Tibial artery (tissue), 4 donors: ENCODE results near the gene UBE2M.

Experiments
- DNase-seq, 2 donors: peaks; one replicate each; pipeline ENCODE4 v3.0.0-alpha.2; 2019
- H3K27ac ChIP-seq, 2 donors: fragments of 200-600 bp; sonication (generic) in 1 of 2; 1 replicate in 1 of 2; 2 replicates in 1 of 2; pipeline ENCODE4 v1.5.1; 2018 to 2019; ENCODE audit warnings: mild to moderate bottlenecking in 1 of 2
- H3K27me3 ChIP-seq, 2 donors: fragments of 200-600 bp; sonication (generic) in 1 of 2; one replicate each; pipeline versions ENCODE4 v1.5.1 to v1.6.0; 2016 to 2019
- H3K36me3 ChIP-seq, 3 donors: fragments of 200-600 bp; sonication (generic) in 2 of 3; one replicate each; pipeline ENCODE4 v1.5.1; 2016 to 2019; ENCODE audit warnings: mild to moderate bottlenecking in 2 of 3
- H3K4me1 ChIP-seq, 4 donors: fragments of 200-600 bp; sonication (generic) in 2 of 4; 1 replicate in 3 of 4; 2 replicates in 1 of 4; pipeline ENCODE4 v1.5.1; 2016 to 2019
- H3K4me3 ChIP-seq, 2 donors: fragments of 200-600 bp; sonication (generic) in 1 of 2; 1 replicate in 1 of 2; 2 replicates in 1 of 2; pipeline ENCODE4 v1.5.1; 2018 to 2019; ENCODE audit warnings: mild to moderate bottlenecking in 2 of 2
- H3K9me3 ChIP-seq, 3 donors: fragments of 200-600 bp; sonication (generic) in 1 of 3; one replicate each; pipeline ENCODE4 v1.5.1; 2016 to 2019
- CTCF ChIP-seq, 2 experiments: fragments of 200-600 bp in 1 of 2; fragments of 450-650 bp in 1 of 2; IDR thresholded peaks; one replicate each; pipeline ENCODE4 v1.5.1; 2017 to 2019; ENCODE audit warnings: antibody characterized with exemption in 2 of 2, mild to moderate bottlenecking in 1 of 2, moderate library complexity in 1 of 2
- intact Hi-C: fragments of 100-400 bp; cut with DNase I; formaldehyde crosslinking; loops from one replicate; pipeline ENCODE4 v1.15.0; 2023; ENCODE audit warnings: low total_unique reads

The UBE2M gene

GRCh38 chr19:58561373-58562121, 3.1 kb upstream of the UBE2M start:
- peaks cover 0 to 50% (median 46%) of the 10 kb centered on the region in 4 donors for H3K4me1 ChIP-seq
- H3K4me3 ChIP-seq, result peak overlapping the region; percentile 48 to 51
- peak in 1 of 2 donors; percentile 58 for DNase-seq
- H3K36me3 ChIP-seq, result peaks cover 3 to 11% (median 7%) of the 10 kb centered on the region in 3 donors
- TF ChIP-seq CTCF (IDR thresholded peaks at IDR 0.05), result no peak
- no peaks in the 10 kb centered on the region for H3K27me3 ChIP-seq
- intact Hi-C loops, result no loop called here
- H3K27ac ChIP-seq, result peak overlapping the region; percentile 25 to 74
- no peaks in the 10 kb centered on the region for H3K9me3 ChIP-seq

- intact Hi-C loops, result no loop called here
- no peak for DNase-seq
- Histone ChIP-seq H3K4me3 (no peak overlapping the region), H3K36me3 (peaks cover 10 to 13% (median 13%) of the 10 kb centered on the region in 3 donors), H3K4me1 (peaks cover 0 to 57% (median 52%) of the 10 kb centered on the region in 4 donors), H3K27me3 (no peaks in the 10 kb centered on the region), H3K27ac (no peak overlapping the region), H3K9me3 (no peaks in the 10 kb centered on the region)
- no peak for TF ChIP-seq CTCF (IDR thresholded peaks at IDR 0.05)
Observed at GRCh38 chr19:58560921-58561320, 2.5 kb upstream of the UBE2M start.

- DNase-seq, result no peak
- peaks cover 11 to 17% (median 17%) of the 10 kb centered on the region in 3 donors for H3K36me3 ChIP-seq
- H3K4me1 ChIP-seq, result peaks cover 0 to 63% (median 58%) of the 10 kb centered on the region in 4 donors
- TF ChIP-seq CTCF (IDR thresholded peaks at IDR 0.05), result no peak
- H3K27me3 ChIP-seq, result no peaks in the 10 kb centered on the region
- no peaks in the 10 kb centered on the region for H3K9me3 ChIP-seq
- peak overlapping the region; percentile 99 to 100 for H3K27ac ChIP-seq
- intact Hi-C loops, result no loop called here
- peak overlapping the region; percentile 89 to 90 for H3K4me3 ChIP-seq
Observed at GRCh38 chr19:58560007-58560887, 1.8 kb upstream of the UBE2M start.

GRCh38 chr19:58559275-58560006, 1.0 kb upstream of the UBE2M start:
- H3K9me3 ChIP-seq, result no peaks in the 10 kb centered on the region
- H3K4me1 ChIP-seq, result peaks cover 0 to 67% (median 59%) of the 10 kb centered on the region in 4 donors
- TF ChIP-seq CTCF (IDR thresholded peaks at IDR 0.05), result no peak
- peaks cover 11 to 17% (median 17%) of the 10 kb centered on the region in 3 donors for H3K36me3 ChIP-seq
- peak overlapping the region; percentile 99 to 100 for H3K27ac ChIP-seq
- peak overlapping the region; percentile 89 to 90 for H3K4me3 ChIP-seq
- DNase-seq, result peak; percentile 93 to 97
- H3K27me3 ChIP-seq, result no peaks in the 10 kb centered on the region
- intact Hi-C loops, result no loop called here

GRCh38 chr19:58558623-58559274, 338 bp upstream of the UBE2M start:
- intact Hi-C loops, result no loop called here
- DNase-seq, result peak; percentile 98 to 99

More at GRCh38 chr19:58558623-58559274, 338 bp upstream of the UBE2M start:
- TF ChIP-seq CTCF (IDR thresholded peaks at IDR 0.05), result no peak
- H3K4me3 ChIP-seq, result peak overlapping the region; percentile 89 to 90
- H3K27ac ChIP-seq, result peak overlapping the region; percentile 99 to 100
- peaks cover 0 to 73% (median 65%) of the 10 kb centered on the region in 4 donors for H3K4me1 ChIP-seq
- no peaks in the 10 kb centered on the region for H3K9me3 ChIP-seq
- no peaks in the 10 kb centered on the region for H3K27me3 ChIP-seq
- peaks cover 11 to 17% (median 17%) of the 10 kb centered on the region in 3 donors for H3K36me3 ChIP-seq
